Neural progenitor cell (in vitro differentiated cells): Measurements from ENCODE around the gene CEP164. TPM values are rescaled to one million over a fixed set of nuclear protein-coding genes. Genes with fewer than 3 reads are reported as not detected.

ENCODE experiments used
- DNase-seq: peaks from one replicate; pipeline ENCODE4 v3.0.0-alpha.2; 2016; ENCODE audit warnings: low spot score
- H2AFZ ChIP-seq: fragments of 200-600 bp; sonication (generic); replicated peaks from 2 replicates; pipeline ENCODE4 v1.6.1; 2016; ENCODE audit warnings: antibody characterized with exemption
- H3F3A ChIP-seq: fragments of 200-600 bp; sonication (generic); 2 replicates; pipeline ENCODE4 v1.6.1; 2016; ENCODE audit warnings: antibody characterized with exemption, low read depth
- H3K27ac ChIP-seq: fragments of 200-600 bp; sonication (generic); 2 replicates; pipeline ENCODE4 v1.5.1; 2016; ENCODE audit warnings: mild to moderate bottlenecking
- H3K27me3 ChIP-seq: fragments of 200-600 bp; sonication (generic); 2 replicates; pipeline ENCODE4 v1.6.1; 2016; ENCODE audit warnings: mild to moderate bottlenecking, moderate library complexity
- H3K36me3 ChIP-seq: fragments of 200-600 bp; sonication (generic); 2 replicates; pipeline ENCODE4 v1.5.1; 2016
- H3K4me1 ChIP-seq: fragments of 200-600 bp; sonication (generic); 2 replicates; pipeline ENCODE4 v1.6.1; 2016; ENCODE audit warnings: mixed run types
- H3K4me2 ChIP-seq: fragments of 200-600 bp; sonication (generic); 2 replicates; pipeline ENCODE4 v1.6.1; 2016
- H3K4me3 ChIP-seq: fragments of 200-600 bp; sonication (generic); 2 replicates; pipeline ENCODE4 v1.5.1; 2016
- H3K79me2 ChIP-seq: fragments of 200-600 bp; sonication (generic); 2 replicates; pipeline ENCODE4 v1.6.1; 2016; ENCODE audit warnings: low read depth
- H3K9ac ChIP-seq: fragments of 200-600 bp; sonication (generic); 2 replicates; pipeline ENCODE4 v1.6.1; 2016
- H3K9me3 ChIP-seq: fragments of 200-600 bp; sonication (generic); 2 replicates; pipeline ENCODE4 v1.5.1; 2016; ENCODE audit warnings: low read depth
- H4K20me1 ChIP-seq: fragments of 200-600 bp; sonication (generic); 2 replicates; pipeline ENCODE4 v1.6.1; 2016; ENCODE audit warnings: low read depth
- H3K27ac Mint-ChIP-seq: 3 replicates; pipeline ENCODE4 v1.8.0; 2021; ENCODE audit warnings: mixed read lengths
- H3K27me3 Mint-ChIP-seq: 2 replicates; pipeline ENCODE4 v1.8.0; 2022; ENCODE audit warnings: low read depth, mild to moderate bottlenecking, inconsistent platforms, moderate library complexity, mixed read lengths; ENCODE audit not compliant: insufficient read depth
- H3K36me3 Mint-ChIP-seq: 3 replicates; pipeline ENCODE4 v1.8.0; 2021; ENCODE audit warnings: mixed read lengths
- H3K4me1 Mint-ChIP-seq: 3 replicates; pipeline ENCODE4 v1.8.0; 2021; ENCODE audit warnings: mixed read lengths
- H3K4me3 Mint-ChIP-seq: 3 replicates; pipeline ENCODE4 v1.8.0; 2021; ENCODE audit warnings: mild to moderate bottlenecking, moderate library complexity, mixed read lengths
- H3K9me3 Mint-ChIP-seq: 3 replicates; pipeline ENCODE4 v1.8.0; 2020; ENCODE audit warnings: mixed read lengths
- CTCF ChIP-seq: fragments of 200-600 bp; sonication (generic); IDR thresholded peaks from 2 replicates; pipeline ENCODE4 v1.5.1; 2017; ENCODE audit warnings: antibody characterized with exemption, mild to moderate bottlenecking
- EZH2 ChIP-seq: fragments of 200-600 bp; sonication (generic); IDR thresholded peaks from 2 replicates; pipeline ENCODE4 v1.6.1; 2017; ENCODE audit warnings: antibody characterized with exemption, mild to moderate bottlenecking, moderate library complexity
- EZH2phosphoT487 ChIP-seq: fragments of 200-600 bp; sonication (generic); IDR thresholded peaks from 2 replicates; pipeline ENCODE4 v1.6.1; 2017; ENCODE audit warnings: antibody characterized with exemption
- total RNA-seq: library from RNA; depleted of rRNA; stranded (reverse); fragments of >200 nt; gene quantifications from 2 replicates; pipeline ENCODE4 v1.2.3, GENCODE V29; 2015; ENCODE audit warnings: low replicate concordance

The CEP164 gene
- total RNA-seq, 1 donor from 2014 or later: 24.2 TPM

DNA sequence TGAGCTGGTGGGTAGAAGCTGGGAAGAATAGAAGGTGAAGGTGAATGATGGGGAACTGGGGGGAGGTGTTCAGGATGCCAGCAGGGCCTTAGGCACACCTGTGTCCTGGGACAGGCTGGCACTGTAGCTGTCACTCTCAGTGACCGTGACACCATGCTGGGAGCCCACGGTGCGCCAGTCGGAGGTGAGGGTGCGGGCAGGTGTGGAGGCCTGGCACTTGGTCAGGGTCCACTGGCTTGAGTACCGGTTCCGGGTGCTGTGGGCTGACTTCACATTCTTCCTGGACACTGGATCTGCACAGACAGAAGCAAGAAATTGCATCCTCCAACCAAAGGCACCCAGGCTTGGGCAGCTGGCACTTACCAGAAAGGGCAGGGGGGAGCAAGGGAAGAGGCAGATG, 103.8 kb downstream of the CEP164 start:
- H3K9me3 ChIP-seq: no peaks in the 10 kb centered on the region
- DNase-seq: no peak
- no peak overlapping the region for H3K4me2 ChIP-seq
- H2AFZ ChIP-seq: no peak overlapping the region
- Mint-ChIP-seq H3K9me3 (no peaks in the 10 kb centered on the region), H3K27ac (no peak overlapping the region), H3K36me3 (no peaks in the 10 kb centered on the region), H3K27me3 (peaks cover 7% of the 10 kb centered on the region), H3K4me3 (no peak overlapping the region), H3K4me1 (peaks cover 47% of the 10 kb centered on the region)
- H3K27ac ChIP-seq: no peak overlapping the region
- TF ChIP-seq CTCF (no peak), EZH2phosphoT487 (no peak), EZH2 (no peak)
- H3K27me3 ChIP-seq: peaks cover 8% of the 10 kb centered on the region
- H3K9ac ChIP-seq: no peak overlapping the region
- no peaks in the 10 kb centered on the region for H3K79me2 ChIP-seq
- H3K4me3 ChIP-seq: no peak overlapping the region
- H4K20me1 ChIP-seq: peaks cover 11% of the 10 kb centered on the region
- no peaks in the 10 kb centered on the region for H3K36me3 ChIP-seq
- peaks cover 2% of the 10 kb centered on the region for H3F3A ChIP-seq
- peaks cover 13% of the 10 kb centered on the region for H3K4me1 ChIP-seq

DNA sequence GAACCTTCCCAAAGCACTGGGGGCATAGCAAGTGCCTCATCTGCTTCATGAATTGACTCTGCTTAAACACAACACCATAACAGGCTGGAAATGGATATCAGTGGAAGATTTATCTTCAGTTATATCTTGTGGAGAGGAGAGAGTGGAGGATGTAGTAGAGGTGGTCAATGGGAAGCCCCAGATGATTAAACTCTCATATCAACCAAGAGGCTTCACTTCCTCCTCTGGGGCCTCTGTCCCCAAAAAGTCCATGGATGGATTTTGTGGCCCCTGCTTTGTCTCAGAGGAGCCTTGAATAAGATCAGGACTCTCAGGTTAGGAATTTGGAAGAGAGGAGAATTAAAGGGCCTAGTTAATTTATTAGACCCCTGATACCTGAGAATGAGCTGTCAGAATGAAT, 106.1 kb downstream of the CEP164 start:
- H3K27me3 Mint-ChIP-seq: peaks cover 2% of the 10 kb centered on the region
- no peak overlapping the region for H3K4me3 ChIP-seq
- H3K79me2 ChIP-seq: no peaks in the 10 kb centered on the region
- H4K20me1 ChIP-seq: peaks cover 7% of the 10 kb centered on the region
- no peaks in the 10 kb centered on the region for H3K27me3 ChIP-seq
- H2AFZ ChIP-seq: no peak overlapping the region
- H3K9me3 ChIP-seq: no peaks in the 10 kb centered on the region
- H3K4me3 Mint-ChIP-seq: no peak overlapping the region
- no peaks in the 10 kb centered on the region for H3K36me3 ChIP-seq
- H3F3A ChIP-seq: peaks cover 2% of the 10 kb centered on the region
- H3K27ac ChIP-seq: no peak overlapping the region
- no peak overlapping the region for H3K4me2 ChIP-seq
- H3K4me1 ChIP-seq: peaks cover 9% of the 10 kb centered on the region
- H3K27ac Mint-ChIP-seq: no peak overlapping the region
- H3K4me1 Mint-ChIP-seq: peaks cover 30% of the 10 kb centered on the region
- H3K9me3 Mint-ChIP-seq: no peaks in the 10 kb centered on the region
- no peak for DNase-seq
- no peaks in the 10 kb centered on the region for H3K36me3 Mint-ChIP-seq
- TF ChIP-seq EZH2: no peak
- H3K9ac ChIP-seq: no peak overlapping the region

GRCh38 chr11:117434481-117434880, 106.8 kb downstream of the CEP164 start:
- no peak overlapping the region for H3K27ac ChIP-seq
- no peak for DNase-seq
- no peaks in the 10 kb centered on the region for H3K36me3 ChIP-seq
- TF ChIP-seq EZH2phosphoT487: no peak
- no peak for TF ChIP-seq EZH2
- no peak for TF ChIP-seq CTCF
- no peak overlapping the region for H3K4me3 ChIP-seq
- Mint-ChIP-seq H3K4me1 (peaks cover 22% of the 10 kb centered on the region), H3K27me3 (peaks cover 2% of the 10 kb centered on the region), H3K4me3 (no peak overlapping the region), H3K9me3 (no peaks in the 10 kb centered on the region), H3K36me3 (no peaks in the 10 kb centered on the region), H3K27ac (no peak overlapping the region)
- H3K4me2 ChIP-seq: no peak overlapping the region
- H3K9ac ChIP-seq: no peak overlapping the region
- H3K9me3 ChIP-seq: no peaks in the 10 kb centered on the region
- no peaks in the 10 kb centered on the region for H3K79me2 ChIP-seq
- peaks cover 7% of the 10 kb centered on the region for H4K20me1 ChIP-seq
- H3K4me1 ChIP-seq: peaks cover 7% of the 10 kb centered on the region
- no peaks in the 10 kb centered on the region for H3K27me3 ChIP-seq
- no peak overlapping the region for H2AFZ ChIP-seq
- peaks cover 2% of the 10 kb centered on the region for H3F3A ChIP-seq

DNA sequence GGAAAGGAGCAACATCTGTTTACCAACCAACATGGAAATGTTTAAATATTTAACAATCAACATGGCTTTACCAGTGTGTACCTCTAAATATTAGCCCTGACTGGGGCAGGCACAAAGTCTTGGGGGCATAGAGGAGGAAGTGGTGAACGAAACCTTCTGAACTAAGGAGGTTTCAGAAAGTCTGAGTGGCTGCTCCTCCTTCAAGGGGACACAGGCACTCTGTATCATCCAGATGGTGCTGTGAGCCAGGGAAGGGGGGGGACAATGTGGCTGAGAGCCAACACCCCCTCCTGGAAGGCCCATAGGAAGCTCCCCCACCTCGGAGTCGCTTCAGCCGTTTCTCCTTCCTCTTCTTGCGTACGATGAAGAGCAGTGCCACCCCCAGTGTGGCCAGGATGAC, 107.7 kb downstream of the CEP164 start:
- Mint-ChIP-seq H3K27me3 (peaks cover 5% of the 10 kb centered on the region), H3K4me3 (no peak overlapping the region), H3K27ac (no peak overlapping the region), H3K9me3 (no peaks in the 10 kb centered on the region), H3K4me1 (peaks cover 14% of the 10 kb centered on the region), H3K36me3 (no peaks in the 10 kb centered on the region)
- Histone ChIP-seq H3K27ac (no peak overlapping the region), H2AFZ (no peak overlapping the region), H3K4me1 (no peaks in the 10 kb centered on the region), H3F3A (peaks cover under 1% of the 10 kb centered on the region), H3K36me3 (no peaks in the 10 kb centered on the region), H3K9me3 (no peaks in the 10 kb centered on the region), H3K79me2 (no peaks in the 10 kb centered on the region), H3K4me2 (no peak overlapping the region), H3K9ac (no peak overlapping the region), H4K20me1 (peaks cover under 1% of the 10 kb centered on the region), H3K27me3 (no peaks in the 10 kb centered on the region), H3K4me3 (no peak overlapping the region)
- no peak for TF ChIP-seq EZH2
- TF ChIP-seq CTCF: no peak
- no peak for TF ChIP-seq EZH2phosphoT487
- DNase-seq: no peak
